Spinal cord (tissue), 10 donors: ENCODE measurements around the gene DBR1. TPM values are rescaled to one million over a fixed set of nuclear protein-coding genes. Genes with fewer than 3 reads are reported as not detected.

ENCODE experiments used
- DNase-seq, 6 donors: peaks; one replicate each; pipeline versions ENCODE4 v3.0.0 to v3.0.0-alpha.2; 2013 to 2015; ENCODE audit warnings: low spot score in 6 of 6, low read depth in 4 of 6
- H3K27ac ChIP-seq: one replicate; pipeline ENCODE4 v1.5.1; 2013; ENCODE audit warnings: low read depth, low read length, control low read depth
- H3K27me3 ChIP-seq: one replicate; pipeline ENCODE4 v1.6.1; 2013; ENCODE audit warnings: low read length; ENCODE audit not compliant: control insufficient read depth, insufficient read depth
- H3K36me3 ChIP-seq: one replicate; pipeline ENCODE4 v1.6.1; 2013; ENCODE audit warnings: low read length; ENCODE audit not compliant: control insufficient read depth, insufficient read depth
- H3K4me1 ChIP-seq: one replicate; pipeline ENCODE4 v1.6.1; 2013; ENCODE audit warnings: low read length; ENCODE audit not compliant: control insufficient read depth, insufficient read depth
- H3K4me3 ChIP-seq: one replicate; pipeline ENCODE4 v1.5.1; 2013; ENCODE audit warnings: low read depth, low read length, control low read depth
- H3K9me3 ChIP-seq: one replicate; pipeline ENCODE4 v1.6.1; 2013; ENCODE audit warnings: low read length; ENCODE audit not compliant: control insufficient read depth, insufficient read depth
- WGBS: methylation state at CpG from one replicate; pipeline ENCODE4 v1.1.5; 2013; ENCODE audit warnings: missing lambda C conversion rate; ENCODE audit not compliant: insufficient coverage; 5-methylcytosine and 5-hydroxymethylcytosine counted together
- polyA plus RNA-seq, 2 donors: library from polyadenylated mRNA; unstranded; fragments of 120-200 nt; gene quantifications; one replicate each; pipeline ENCODE4 v1.2.1, GENCODE V29; 2013; ENCODE audit not compliant: insufficient read length in 2 of 2
- total RNA-seq, 2 donors: library from RNA; depleted of rRNA in 1 of 2; stranded (reverse); fragments of 120-200 nt in 1 of 2; fragments of >200 nt in 1 of 2; gene quantifications; one replicate each; pipeline versions ENCODE4 v1.2.3 to v1.2.4, GENCODE V29; 2013 to 2014
- donor health status: healthy.

The DBR1 gene
- total and polyA plus RNA-seq, 4 donors, result 11.9 to 19.9 (median 15.5) TPM

DNA sequence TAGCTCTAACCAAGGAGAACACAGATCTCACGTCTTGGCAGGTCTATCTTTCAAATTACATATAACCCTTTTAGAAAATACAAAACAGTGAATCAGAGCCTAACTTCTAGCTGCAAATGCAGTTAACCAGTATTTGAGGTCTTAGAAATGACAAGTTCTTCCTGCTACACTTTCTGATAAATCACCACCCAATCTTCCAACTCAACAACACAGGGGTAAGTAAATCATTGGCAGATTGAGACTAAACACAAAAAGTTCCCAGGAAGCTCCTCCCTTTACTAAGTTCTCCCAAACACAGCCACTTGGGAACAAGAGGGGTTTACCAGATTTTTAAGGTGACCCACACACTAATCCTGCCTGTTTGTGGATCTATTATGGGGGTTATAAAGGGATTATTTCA, 42.5 kb downstream of the DBR1 start, which contains the start of gene A4GNT:
TSS of gene A4GNT (minus strand) at position 152 of the 400 bp plus-strand sequence. CDS start 1,134 bp downstream, outside the sequence.
- H3K4me1 ChIP-seq, result no peaks in the 10 kb centered on the region
- H3K4me3 ChIP-seq, result no peak within 1 kb of the TSS
- 75% methylated on average over 1 of the region's 1 CpG for WGBS
- no peaks in the 10 kb centered on the region for H3K36me3 ChIP-seq
- H3K27ac ChIP-seq, result no peak within 1 kb of the TSS
- no peak for DNase-seq
- no peaks in the 10 kb centered on the region for H3K9me3 ChIP-seq
- no peaks in the 10 kb centered on the region for H3K27me3 ChIP-seq

GRCh38 chr3:138127636-138128365, 46.9 kb downstream of the DBR1 start:
- Histone ChIP-seq H3K36me3 (no peaks in the 10 kb centered on the region), H3K4me3 (no peak overlapping the region), H3K9me3 (no peaks in the 10 kb centered on the region), H3K4me1 (no peaks in the 10 kb centered on the region), H3K27ac (no peak overlapping the region), H3K27me3 (no peaks in the 10 kb centered on the region)
- no peak for DNase-seq
- WGBS, result 78% methylated on average over 1 of the region's 1 CpG

- Histone ChIP-seq H3K4me1 (no peaks in the 10 kb centered on the region), H3K9me3 (no peaks in the 10 kb centered on the region), H3K27ac (no peak overlapping the region), H3K36me3 (no peaks in the 10 kb centered on the region), H3K4me3 (no peak overlapping the region), H3K27me3 (no peaks in the 10 kb centered on the region)
- 69% methylated on average over 5 of the region's 5 CpGs for WGBS
- no peak for DNase-seq
Measured at GRCh38 chr3:138125548-138126221, 49.0 kb downstream of the DBR1 start.

GRCh38 chr3:138124706-138125355, 49.9 kb downstream of the DBR1 start:
- H3K27ac ChIP-seq, result no peak overlapping the region

DNA sequence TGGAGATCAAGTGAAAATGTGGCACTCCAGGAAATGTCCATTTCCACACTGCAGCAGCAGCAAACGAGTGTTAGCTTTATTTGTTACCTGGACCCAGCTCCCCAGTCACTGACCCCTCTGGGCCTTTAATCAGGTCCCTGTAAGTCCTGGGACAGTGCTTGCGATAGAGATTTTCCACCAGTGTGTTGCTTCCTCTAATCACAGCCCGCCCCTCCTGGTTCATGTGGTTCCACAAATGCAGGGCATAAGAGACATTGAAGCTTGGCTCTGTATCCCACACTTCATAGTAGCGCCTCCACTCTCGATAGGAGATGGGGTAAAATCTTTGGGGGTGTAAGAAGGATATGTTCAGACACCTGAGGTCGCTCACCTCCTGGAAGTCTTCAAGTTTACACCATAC, 50.5 kb downstream of the DBR1 start:
- no peaks in the 10 kb centered on the region for H3K27me3 ChIP-seq
- no peak overlapping the region for H3K4me3 ChIP-seq
- no peak for DNase-seq
- H3K27ac ChIP-seq, result no peak overlapping the region
- H3K4me1 ChIP-seq, result no peaks in the 10 kb centered on the region
- no peaks in the 10 kb centered on the region for H3K36me3 ChIP-seq
- H3K9me3 ChIP-seq, result no peaks in the 10 kb centered on the region
- WGBS, result 100% methylated on average over 2 of the region's 6 CpGs

More at GRCh38 chr3:138124706-138125355, 49.9 kb downstream of the DBR1 start:
- Histone ChIP-seq H3K9me3 (no peaks in the 10 kb centered on the region), H3K4me1 (no peaks in the 10 kb centered on the region), H3K4me3 (no peak overlapping the region), H3K36me3 (no peaks in the 10 kb centered on the region), H3K27me3 (no peaks in the 10 kb centered on the region)
- 84% methylated on average over 7 of the region's 10 CpGs for WGBS
- no peak for DNase-seq

DNA sequence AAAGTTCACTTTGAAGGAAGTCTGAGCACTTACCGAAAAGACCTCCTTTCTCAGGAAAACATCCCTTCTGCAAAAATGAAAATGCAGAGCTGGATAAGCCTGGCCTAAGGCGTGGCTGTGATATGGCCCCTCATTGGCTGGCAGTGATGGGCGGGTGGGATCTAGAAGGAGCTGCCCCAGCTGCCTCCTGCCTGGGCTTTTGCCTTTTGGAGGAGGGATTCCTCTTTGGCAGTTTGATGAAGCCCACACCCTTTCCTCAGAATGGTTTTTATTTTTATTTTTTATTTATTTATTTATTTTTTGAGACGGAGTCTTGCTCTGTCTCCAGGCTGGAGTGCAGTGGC, 55.3 kb downstream of the DBR1 start:
- Histone ChIP-seq H3K4me1 (peaks cover 8% of the 10 kb centered on the region), H3K27ac (no peak overlapping the region), H3K9me3 (no peaks in the 10 kb centered on the region), H3K36me3 (no peaks in the 10 kb centered on the region), H3K4me3 (no peak overlapping the region), H3K27me3 (no peaks in the 10 kb centered on the region)
- no peak for DNase-seq
- 84% methylated on average over 3 of the region's 4 CpGs for whole genome bisulfite sequencing

DNA sequence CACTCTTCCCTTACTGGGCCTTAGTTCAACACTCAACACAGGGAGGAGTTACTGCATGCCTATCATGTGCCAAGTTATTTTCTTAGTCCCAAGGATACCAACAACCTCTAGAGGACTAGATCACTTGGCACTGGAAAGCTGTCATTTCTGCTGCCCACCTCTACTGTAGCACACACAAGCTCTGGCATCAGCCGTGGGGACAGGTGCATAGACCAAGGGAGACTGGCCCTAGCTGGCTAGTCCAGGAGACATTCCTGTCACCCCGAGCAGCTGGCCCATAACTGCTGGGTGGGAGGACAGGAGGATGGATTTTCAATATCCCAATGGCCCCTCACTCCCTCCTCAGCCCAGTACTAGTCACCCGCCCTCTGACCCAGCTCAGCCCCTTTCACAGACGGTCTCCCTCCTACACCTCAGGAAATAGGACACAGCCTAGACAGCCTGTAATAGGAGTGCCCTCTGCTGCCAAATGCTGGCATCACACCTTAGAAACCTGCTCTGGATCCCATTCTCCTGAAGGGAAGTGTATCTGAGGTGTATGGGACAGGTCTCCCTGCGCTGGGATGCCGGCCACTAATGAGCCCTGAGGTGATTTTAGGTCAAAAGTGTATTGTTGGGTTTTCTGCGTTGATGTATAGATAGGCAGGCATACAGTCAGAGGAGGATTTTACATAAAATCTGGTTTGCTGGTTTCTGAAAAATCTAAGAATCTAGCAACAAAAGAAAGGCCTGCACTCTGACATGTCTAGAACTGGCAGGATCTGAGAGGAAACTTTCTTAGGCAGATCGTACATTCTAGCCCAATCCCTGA, 55.9 kb downstream of the DBR1 start:
- H3K4me1 ChIP-seq, result peaks cover 12% of the 10 kb centered on the region
- no peaks in the 10 kb centered on the region for H3K36me3 ChIP-seq
- no peaks in the 10 kb centered on the region for H3K9me3 ChIP-seq
- no peaks in the 10 kb centered on the region for H3K27me3 ChIP-seq
- DNase-seq, result peak in 4 of 6 donors; percentile 44 to 92 (median 76)
- no peak overlapping the region for H3K4me3 ChIP-seq
- H3K27ac ChIP-seq, result no peak overlapping the region
- whole genome bisulfite sequencing, result 46% methylated on average over 5 of the region's 8 CpGs

- peak within 1 kb of the TSS; percentile 76 for H3K4me3 ChIP-seq
- no peaks in the 10 kb centered on the region for H3K9me3 ChIP-seq
- DNase-seq, result peak in 4 of 6 donors; percentile 36 to 87 (median 74)
- peak within 1 kb of the TSS; percentile 82 for H3K27ac ChIP-seq
- peaks cover 18% of the 10 kb centered on the region for H3K4me1 ChIP-seq
- no peaks in the 10 kb centered on the region for H3K27me3 ChIP-seq
- no peaks in the 10 kb centered on the region for H3K36me3 ChIP-seq
- WGBS, result under 1% methylated on average over 82 of the region's 86 CpGs
Measured at GRCh38 chr3:138114988-138115971, 59.4 kb downstream of the DBR1 start, which contains the start of gene DZIP1L. TSS of gene DZIP1L (minus strand) at chr3:138115608. CDS start at chr3:138103971, 11,637 bp downstream.
